ENCODE measurements around the gene BLTP2.
"Not testable (repeated sequence)": the region's sequence is repeated elsewhere in the genome, so short reads cannot be mapped to it uniquely, and the experiment has no call there.

The BLTP2 gene

GRCh38 chr17:28644787-28645575 is at the start of gene BLTP2:
TSS of gene BLTP2 (minus strand) at chr17:28645158. CDS start at chr17:28645056, 102 bp downstream.
- FAIRE-seq, result no peak

GRCh38 chr17:28693869-28694268 is 48.9 kb upstream of the BLTP2 start:
- FAIRE-seq, result no peak

GRCh38 chr17:28689011-28689410 is 44.1 kb upstream of the BLTP2 start:
- no peak for FAIRE-seq

- no peak for FAIRE-seq
Observed at GRCh38 chr17:28688481-28688880, 43.5 kb upstream of the BLTP2 start.

GRCh38 chr17:28686296-28686695 is 41.3 kb upstream of the BLTP2 start:
- no peak for FAIRE-seq

GRCh38 chr17:28685366-28685765 is 40.4 kb upstream of the BLTP2 start:
- no peak for FAIRE-seq

GRCh38 chr17:28684963-28685362 is 40.0 kb upstream of the BLTP2 start:
- FAIRE-seq, result no peak

GRCh38 chr17:28682655-28683054 is 37.7 kb upstream of the BLTP2 start:
- FAIRE-seq, result no peak

GRCh38 chr17:28675980-28676379 is 31.0 kb upstream of the BLTP2 start:
- no peak for FAIRE-seq

- no peak for FAIRE-seq
Observed at GRCh38 chr17:28675490-28675889, 30.5 kb upstream of the BLTP2 start.

- FAIRE-seq, result no peak
Observed at GRCh38 chr17:28669918-28670317, 25.0 kb upstream of the BLTP2 start.

GRCh38 chr17:28667870-28668269 is 22.9 kb upstream of the BLTP2 start:
- no peak for FAIRE-seq

- FAIRE-seq, result no peak
Observed at GRCh38 chr17:28665994-28666393, 21.0 kb upstream of the BLTP2 start.

GRCh38 chr17:28663723-28664122 is 18.8 kb upstream of the BLTP2 start:
- no peak for FAIRE-seq

- no peak for FAIRE-seq
Observed at GRCh38 chr17:28662527-28662829, 17.5 kb upstream of the BLTP2 start.

- FAIRE-seq, result no peak
Observed at GRCh38 chr17:28661635-28662526, 16.9 kb upstream of the BLTP2 start, which contains the start of the genes SDF2 and SUPT6H. TSS of gene SDF2 (minus strand) at chr17:28661906. CDS start at chr17:28661876, 30 bp downstream. TSS of gene SUPT6H (plus strand) at chr17:28662205. CDS start at chr17:28673402, 11,197 bp downstream.

- not testable (repeated sequence) for FAIRE-seq
Observed at GRCh38 chr17:28659497-28659881, 14.5 kb upstream of the BLTP2 start.

GRCh38 chr17:28658766-28659496 is 14.0 kb upstream of the BLTP2 start:
- FAIRE-seq, result not testable (repeated sequence)

- FAIRE-seq, result not testable (repeated sequence)
Observed at GRCh38 chr17:28658342-28658741, 13.4 kb upstream of the BLTP2 start.

GRCh38 chr17:28657756-28658155 is 12.8 kb upstream of the BLTP2 start:
- FAIRE-seq, result no peak

- no peak for FAIRE-seq
Observed at GRCh38 chr17:28655160-28655559, 10.2 kb upstream of the BLTP2 start.

- FAIRE-seq, result no peak
Observed at GRCh38 chr17:28648698-28649097, 3.7 kb upstream of the BLTP2 start.

Measured in TTC549 (cell line).